ENCODE measurements around the gene AP1S1.
"Not testable (repeated sequence)": the region's sequence is repeated elsewhere in the genome, so short reads cannot be mapped to it uniquely, and the experiment has no call there.

The AP1S1 gene

DNA sequence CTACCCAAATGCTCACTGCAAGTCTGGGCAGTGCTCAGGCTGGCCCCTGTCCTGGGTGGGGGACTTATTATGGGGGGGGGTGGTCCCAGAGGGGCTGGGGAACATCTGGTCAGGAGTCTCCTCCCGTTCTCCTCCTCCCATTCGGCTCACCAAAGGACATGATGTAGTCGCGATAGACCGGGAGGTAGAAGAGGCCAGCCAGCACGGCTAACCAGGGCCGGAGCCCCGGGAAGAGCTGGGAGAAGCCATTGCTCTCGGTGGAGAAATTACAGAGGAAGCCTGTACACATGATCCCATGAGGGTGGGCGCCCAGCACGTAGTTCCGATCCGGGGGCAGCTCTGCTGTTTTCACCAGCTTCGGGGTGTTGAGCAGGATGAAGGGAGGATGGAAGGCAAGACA, 44.2 kb downstream of the AP1S1 start:
- Histone ChIP-seq H3K27ac (ENCODE audit: low read depth, low read length) (no peak overlapping the region), H3K4me1 (ENCODE audit: control insufficient read depth, low read length) (peaks cover 4% of the 10 kb centered on the region), H3K79me2 (ENCODE audit: control insufficient read depth, low read length) (no peaks in the 10 kb centered on the region), H3K4me3 (ENCODE audit: low read length) (no peak overlapping the region), H4K20me1 (ENCODE audit: control insufficient read depth, insufficient read depth, low read depth, low read length) (no peaks in the 10 kb centered on the region), H3K9me3 (ENCODE audit: control insufficient read depth, insufficient read depth, low read length) (no peaks in the 10 kb centered on the region), H3K4me2 (ENCODE audit: low read length) (no peak overlapping the region), H3K9me2 (replicated peaks; ENCODE audit: control insufficient read depth, low read length) (no peaks in the 10 kb centered on the region), H3F3A (ENCODE audit: control insufficient read depth, insufficient read depth) (no peaks in the 10 kb centered on the region), H3K27me3 (ENCODE audit: control insufficient read depth, low read length) (peaks cover 11% of the 10 kb centered on the region), H3K36me3 (ENCODE audit: control insufficient read depth, low read length) (no peaks in the 10 kb centered on the region)
- TF ChIP-seq EZH2phosphoT487 (IDR thresholded peaks at IDR 0.05; ENCODE audit: borderline replicate concordance, low read length) (no peak), CTCF (IDR thresholded peaks at IDR 0.05; ENCODE audit: low read depth, low read length, poor library complexity, severe bottlenecking) (no peak)

DNA sequence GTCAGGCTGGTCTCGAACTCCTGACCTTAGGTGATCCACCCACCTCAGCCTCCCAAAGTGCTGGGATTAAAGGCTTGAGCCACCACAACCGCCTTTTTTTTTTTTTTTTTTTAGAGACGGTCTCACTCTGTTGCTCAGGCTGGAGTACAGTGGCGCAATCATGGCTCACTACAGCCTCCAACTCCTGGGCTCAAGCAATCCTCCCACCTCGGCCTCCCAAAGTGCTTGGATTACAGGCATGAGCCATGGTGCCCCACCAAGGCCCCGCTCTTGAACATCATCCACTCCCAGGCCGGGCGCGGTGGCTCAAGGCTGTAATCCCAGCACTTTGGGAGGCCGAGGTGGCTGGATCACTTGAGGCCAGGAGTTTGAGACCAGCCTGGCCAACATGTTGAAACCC, 45.2 kb downstream of the AP1S1 start:
- not testable (repeated sequence) for H3K9me2 ChIP-seq (replicated peaks; ENCODE audit: control insufficient read depth, low read length); H3K4me2 ChIP-seq (ENCODE audit: low read length); H3K27ac ChIP-seq (ENCODE audit: low read depth, low read length); H4K20me1 ChIP-seq (ENCODE audit: control insufficient read depth, insufficient read depth, low read depth, low read length); H3F3A ChIP-seq (ENCODE audit: control insufficient read depth, insufficient read depth); H3K4me3 ChIP-seq (ENCODE audit: low read length); H3K9me3 ChIP-seq (ENCODE audit: control insufficient read depth, insufficient read depth, low read length); H3K36me3 ChIP-seq (ENCODE audit: control insufficient read depth, low read length); H3K79me2 ChIP-seq (ENCODE audit: control insufficient read depth, low read length)
- Histone ChIP-seq H3K4me1 (ENCODE audit: control insufficient read depth, low read length) (peaks cover 10% of the 10 kb centered on the region), H3K27me3 (ENCODE audit: control insufficient read depth, low read length) (peaks cover 11% of the 10 kb centered on the region)

- Histone ChIP-seq H3K4me3 (ENCODE audit: low read length) (no peak overlapping the region), H3K4me1 (ENCODE audit: control insufficient read depth, low read length) (peaks cover 10% of the 10 kb centered on the region), H3K36me3 (ENCODE audit: control insufficient read depth, low read length) (no peaks in the 10 kb centered on the region), H3K4me2 (ENCODE audit: low read length) (no peak overlapping the region), H3K9me2 (replicated peaks; ENCODE audit: control insufficient read depth, low read length) (no peaks in the 10 kb centered on the region), H3K27me3 (ENCODE audit: control insufficient read depth, low read length) (peaks cover 11% of the 10 kb centered on the region; the same call in 1 of the 2 replicates), H3K79me2 (ENCODE audit: control insufficient read depth, low read length) (no peaks in the 10 kb centered on the region), H3K9me3 (ENCODE audit: control insufficient read depth, insufficient read depth, low read length) (no peaks in the 10 kb centered on the region), H3K27ac (ENCODE audit: low read depth, low read length) (no peak overlapping the region), H4K20me1 (ENCODE audit: control insufficient read depth, insufficient read depth, low read depth, low read length) (no peaks in the 10 kb centered on the region), H3F3A (ENCODE audit: control insufficient read depth, insufficient read depth) (no peaks in the 10 kb centered on the region)
- TF ChIP-seq CTCF (IDR thresholded peaks at IDR 0.05; ENCODE audit: low read depth, low read length, poor library complexity, severe bottlenecking) (no peak), EZH2phosphoT487 (IDR thresholded peaks at IDR 0.05; ENCODE audit: borderline replicate concordance, low read length) (no peak)
Observed at GRCh38 chr7:101200504-101200861, 46.2 kb downstream of the AP1S1 start.

GRCh38 chr7:101200862-101201599, 46.8 kb downstream of the AP1S1 start, which contains the start of gene MOGAT3:
Gene MOGAT3, minus strand, starts transcription at chr7:101201036. Its CDS starts 182 bp downstream, at chr7:101200854.
- H3K9me3 ChIP-seq (ENCODE audit: control insufficient read depth, insufficient read depth, low read length): no peaks in the 10 kb centered on the region
- no peak within 1 kb of the TSS for H3K4me2 ChIP-seq (ENCODE audit: low read length)
- H3K4me1 ChIP-seq (ENCODE audit: control insufficient read depth, low read length): peaks cover 10% of the 10 kb centered on the region
- H3K79me2 ChIP-seq (ENCODE audit: control insufficient read depth, low read length): no peaks in the 10 kb centered on the region
- H3K9me2 ChIP-seq (replicated peaks; ENCODE audit: control insufficient read depth, low read length): no peaks in the 10 kb centered on the region
- no peaks in the 10 kb centered on the region for H3K36me3 ChIP-seq (ENCODE audit: control insufficient read depth, low read length)
- TF ChIP-seq EZH2phosphoT487 (IDR thresholded peaks at IDR 0.05; ENCODE audit: borderline replicate concordance, low read length) (no peak), CTCF (IDR thresholded peaks at IDR 0.05; ENCODE audit: low read depth, low read length, poor library complexity, severe bottlenecking) (no peak)
- H3K27ac ChIP-seq (ENCODE audit: low read depth, low read length): no peak within 1 kb of the TSS
- no peak within 1 kb of the TSS for H3K4me3 ChIP-seq (ENCODE audit: low read length)
- H4K20me1 ChIP-seq (ENCODE audit: control insufficient read depth, insufficient read depth, low read depth, low read length): no peaks in the 10 kb centered on the region
- H3F3A ChIP-seq (ENCODE audit: control insufficient read depth, insufficient read depth): no peaks in the 10 kb centered on the region
- H3K27me3 ChIP-seq (ENCODE audit: control insufficient read depth, low read length): peaks cover 11% of the 10 kb centered on the region; the same call in 1 of the 2 replicates

Measured in DOHH2 (cell line).